Neural cell (in vitro differentiated cells): ENCODE data around the gene ANKRD33B. TPM values are rescaled to one million over a fixed set of nuclear protein-coding genes. Genes with fewer than 3 reads are reported as not detected.
"Not testable (repeated sequence)": the region's sequence is repeated elsewhere in the genome, so short reads cannot be mapped to it uniquely, and the experiment has no call there.

Experiments
- H2AFZ ChIP-seq: fragments of 200-600, 300-800 bp; sonication (generic), shearing (Covaris generic); 2 replicates; pipeline ENCODE4 v1.6.0; 2014; ENCODE audit warnings: low read depth, mild to moderate bottlenecking, antibody characterized with exemption, low read length, moderate library complexity
- H3F3A ChIP-seq: fragments of 200-600 bp; shearing (Covaris generic); 2 replicates; pipeline ENCODE4 v1.6.1; 2016; ENCODE audit warnings: mild to moderate bottlenecking, moderate library complexity, mixed read lengths, antibody characterized with exemption, low read length; ENCODE audit not compliant: insufficient read depth, poor library complexity, severe bottlenecking
- H3K27ac ChIP-seq: fragments of 200-600, 300-800 bp; sonication (generic), shearing (Covaris generic); 2 replicates; pipeline ENCODE4 v1.5.1; 2014; ENCODE audit warnings: mild to moderate bottlenecking, low read length, moderate library complexity
- H3K27me3 ChIP-seq: fragments of 300-800, 200-600 bp; sonication (generic), shearing (Covaris generic); 2 replicates; pipeline ENCODE4 v1.6.0; 2014; ENCODE audit warnings: mild to moderate bottlenecking, low read depth, low read length, moderate library complexity; ENCODE audit not compliant: insufficient read depth
- H3K36me3 ChIP-seq: fragments of 300-800, 200-600 bp; sonication (generic), shearing (Covaris generic); 2 replicates; pipeline ENCODE4 v1.5.1; 2014; ENCODE audit warnings: mild to moderate bottlenecking, antibody characterized with exemption, low read length, moderate library complexity; ENCODE audit not compliant: insufficient read depth
- H3K4me2 ChIP-seq: fragments of 300-800, 200-600 bp; sonication (generic), shearing (Covaris generic); 2 replicates; pipeline ENCODE4 v1.6.0; 2014; ENCODE audit warnings: mild to moderate bottlenecking, low read length
- H3K4me3 ChIP-seq: fragments of 300-800, 200-600 bp; sonication (generic), shearing (Covaris generic); 2 replicates; pipeline ENCODE4 v1.5.1; 2014; ENCODE audit warnings: mild to moderate bottlenecking, low read length, moderate library complexity
- H3K79me2 ChIP-seq: fragments of 200-600 bp; shearing (Covaris generic); replicated peaks from 2 replicates; pipeline ENCODE4 v1.6.0; 2014; ENCODE audit warnings: mild to moderate bottlenecking, low read length, moderate library complexity; ENCODE audit not compliant: insufficient read depth
- H3K9ac ChIP-seq: fragments of 300-800, 200-600 bp; sonication (generic), shearing (Covaris generic); 2 replicates; pipeline ENCODE4 v1.6.1; 2016; ENCODE audit warnings: mild to moderate bottlenecking, low read length, mixed read lengths
- H3K9me2 ChIP-seq: fragments of 200-600 bp; shearing (Covaris generic); 2 replicates; pipeline ENCODE4 v1.6.1; 2016; ENCODE audit warnings: mild to moderate bottlenecking, low read length, mixed read lengths; ENCODE audit not compliant: insufficient read depth
- H3K9me3 ChIP-seq: fragments of 200-600, 300-800 bp; sonication (generic), shearing (Covaris generic); 2 replicates; pipeline ENCODE4 v1.6.1; 2016; ENCODE audit warnings: mild to moderate bottlenecking, mixed run types, low read length, moderate library complexity, mixed read lengths
- H4K20me1 ChIP-seq: fragments of 200-600 bp; shearing (Covaris generic); 2 replicates; pipeline ENCODE4 v1.6.1; 2016; ENCODE audit warnings: mild to moderate bottlenecking, mixed run types; ENCODE audit not compliant: insufficient read depth
- CTCF ChIP-seq: fragments of 450-650 bp; IDR thresholded peaks from 2 replicates; pipeline ENCODE4 v1.5.1; 2014; ENCODE audit warnings: antibody characterized with exemption, mild to moderate bottlenecking, moderate library complexity; ENCODE audit not compliant: poor library complexity, severe bottlenecking
- EP300 ChIP-seq: fragments of 450-650 bp; conservative IDR thresholded peaks from 2 replicates; pipeline ENCODE4 v1.6.1; 2014; ENCODE audit warnings: antibody characterized with exemption, mild to moderate bottlenecking, moderate library complexity; ENCODE audit not compliant: poor library complexity, severe bottlenecking
- EZH2 ChIP-seq: fragments of 200-600, 300-800 bp; shearing (Covaris generic), sonication (generic); IDR thresholded peaks from 2 replicates; pipeline ENCODE4 v1.6.1; 2014; ENCODE audit warnings: antibody characterized with exemption, low read length, borderline replicate concordance, mild to moderate bottlenecking; ENCODE audit not compliant: insufficient read depth, poor library complexity, severe bottlenecking
- MXI1 ChIP-seq: fragments of 450-650 bp; conservative IDR thresholded peaks from 2 replicates; pipeline ENCODE4 v1.6.1; 2014; ENCODE audit warnings: antibody characterized with exemption, mild to moderate bottlenecking; ENCODE audit not compliant: poor library complexity, severe bottlenecking
- POLR2AphosphoS5 ChIP-seq: IDR thresholded peaks from 2 replicates; pipeline ENCODE4 v1.6.1; 2012
- RAD21 ChIP-seq: fragments of 450-650 bp; conservative IDR thresholded peaks from 2 replicates; pipeline ENCODE4 v1.6.1; 2014; ENCODE audit warnings: antibody characterized with exemption, mild to moderate bottlenecking, moderate library complexity
- SMC3 ChIP-seq: fragments of 450-650 bp; conservative IDR thresholded peaks from 2 replicates; pipeline ENCODE4 v1.6.1; 2014; ENCODE audit warnings: antibody characterized with exemption, mild to moderate bottlenecking, moderate library complexity; ENCODE audit not compliant: poor library complexity
- TAF1 ChIP-seq: IDR thresholded peaks from 2 replicates; pipeline ENCODE4 v1.6.1; 2012; ENCODE audit warnings: low read depth
- polyA plus RNA-seq: library from polyadenylated mRNA; depleted of rRNA; stranded (reverse); fragments of >200 nt; gene quantifications from 2 replicates; pipeline ENCODE4 v1.2.3, GENCODE V29; 2014
- TF ChIP-seq, protein P1 (sequence below): IDR thresholded peaks from 2 replicates; pipeline ENCODE4 v1.6.1; 2012; ENCODE audit warnings: borderline replicate concordance

Gene ANKRD33B
- polyA plus RNA-seq, 1 donor from 2014 or later: not detected

DNA sequence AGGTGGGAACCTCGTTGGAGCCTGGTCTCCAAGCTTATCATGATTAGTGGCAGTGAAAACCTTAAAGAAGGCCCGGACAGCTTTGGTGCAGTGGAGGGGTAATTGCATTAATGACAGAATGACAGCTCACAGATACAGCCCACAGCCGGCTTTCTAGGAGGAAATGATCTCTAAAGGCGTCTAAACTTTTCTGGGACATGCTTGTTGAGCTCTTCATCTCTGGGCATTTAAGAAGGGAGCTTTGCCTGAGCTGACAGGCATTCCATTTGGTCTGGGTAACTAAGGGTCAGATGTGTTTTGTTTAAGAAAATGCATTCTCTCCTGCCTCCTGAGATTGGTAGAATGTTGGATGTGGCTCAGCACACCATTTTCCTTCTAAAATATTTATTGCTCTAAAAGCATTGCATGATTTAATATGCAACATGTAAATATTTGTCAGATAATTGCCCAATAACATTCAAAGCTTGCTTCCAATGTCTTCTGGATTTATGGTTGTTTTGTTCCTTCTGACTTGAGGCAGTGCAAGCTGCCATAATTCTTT, 4.0 kb downstream of the ANKRD33B start:
- TF ChIP-seq SMC3 (no peak), TAF1 (no peak), EZH2 (no peak)
- Histone ChIP-seq H3K9me3 (no peaks in the 10 kb centered on the region), H4K20me1 (no peaks in the 10 kb centered on the region), H3K4me2 (no peak overlapping the region), H3K9ac (no peak overlapping the region), H3K79me2 (no peaks in the 10 kb centered on the region), H2AFZ (no peak overlapping the region), H3K4me3 (no peak overlapping the region), H3K27me3 (peaks cover 41% of the 10 kb centered on the region), H3F3A (no peaks in the 10 kb centered on the region), H3K27ac (no peak overlapping the region), H3K36me3 (no peaks in the 10 kb centered on the region), H3K9me2 (no peaks in the 10 kb centered on the region)

- H3K36me3 ChIP-seq, H3K9me3 ChIP-seq, H3K4me2 ChIP-seq, H3F3A ChIP-seq, H3K9ac ChIP-seq, H4K20me1 ChIP-seq, H3K79me2 ChIP-seq, H3K4me3 ChIP-seq, H3K27ac ChIP-seq, H3K9me2 ChIP-seq, H2AFZ ChIP-seq: not testable (repeated sequence)
- H3K27me3 ChIP-seq: peaks cover 15% of the 10 kb centered on the region
These were observed 6.7 kb downstream of the ANKRD33B start for GRCh38 chr5:10570540-10570939.

- Histone ChIP-seq H3K36me3 (no peaks in the 10 kb centered on the region), H3K9me2 (no peaks in the 10 kb centered on the region), H3K27me3 (no peaks in the 10 kb centered on the region), H3K9ac (no peak overlapping the region), H3K27ac (no peak overlapping the region), H3F3A (no peaks in the 10 kb centered on the region), H3K79me2 (no peaks in the 10 kb centered on the region), H2AFZ (no peak overlapping the region), H3K4me3 (no peak overlapping the region), H3K4me2 (no peak overlapping the region), H3K9me3 (no peaks in the 10 kb centered on the region), H4K20me1 (no peaks in the 10 kb centered on the region)
- TF ChIP-seq POLR2AphosphoS5 (no peak), CTCF (no peak), MXI1 (no peak), EP300 (no peak), RAD21 (no peak), SMC3 (no peak), TAF1 (no peak), EZH2 (no peak)
- TF ChIP-seq, protein P1, sequence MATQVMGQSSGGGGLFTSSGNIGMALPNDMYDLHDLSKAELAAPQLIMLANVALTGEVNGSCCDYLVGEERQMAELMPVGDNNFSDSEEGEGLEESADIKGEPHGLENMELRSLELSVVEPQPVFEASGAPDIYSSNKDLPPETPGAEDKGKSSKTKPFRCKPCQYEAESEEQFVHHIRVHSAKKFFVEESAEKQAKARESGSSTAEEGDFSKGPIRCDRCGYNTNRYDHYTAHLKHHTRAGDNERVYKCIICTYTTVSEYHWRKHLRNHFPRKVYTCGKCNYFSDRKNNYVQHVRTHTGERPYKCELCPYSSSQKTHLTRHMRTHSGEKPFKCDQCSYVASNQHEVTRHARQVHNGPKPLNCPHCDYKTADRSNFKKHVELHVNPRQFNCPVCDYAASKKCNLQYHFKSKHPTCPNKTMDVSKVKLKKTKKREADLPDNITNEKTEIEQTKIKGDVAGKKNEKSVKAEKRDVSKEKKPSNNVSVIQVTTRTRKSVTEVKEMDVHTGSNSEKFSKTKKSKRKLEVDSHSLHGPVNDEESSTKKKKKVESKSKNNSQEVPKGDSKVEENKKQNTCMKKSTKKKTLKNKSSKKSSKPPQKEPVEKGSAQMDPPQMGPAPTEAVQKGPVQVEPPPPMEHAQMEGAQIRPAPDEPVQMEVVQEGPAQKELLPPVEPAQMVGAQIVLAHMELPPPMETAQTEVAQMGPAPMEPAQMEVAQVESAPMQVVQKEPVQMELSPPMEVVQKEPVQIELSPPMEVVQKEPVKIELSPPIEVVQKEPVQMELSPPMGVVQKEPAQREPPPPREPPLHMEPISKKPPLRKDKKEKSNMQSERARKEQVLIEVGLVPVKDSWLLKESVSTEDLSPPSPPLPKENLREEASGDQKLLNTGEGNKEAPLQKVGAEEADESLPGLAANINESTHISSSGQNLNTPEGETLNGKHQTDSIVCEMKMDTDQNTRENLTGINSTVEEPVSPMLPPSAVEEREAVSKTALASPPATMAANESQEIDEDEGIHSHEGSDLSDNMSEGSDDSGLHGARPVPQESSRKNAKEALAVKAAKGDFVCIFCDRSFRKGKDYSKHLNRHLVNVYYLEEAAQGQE: no peak
These were observed 8.6 kb downstream of the ANKRD33B start for GRCh38 chr5:10572451-10572850.
